HEK293 (cell line): Measurements from ENCODE around the gene CTAGE4.
"Not testable (repeated sequence)": the region's sequence is repeated elsewhere in the genome, so short reads cannot be mapped to it uniquely, and the experiment has no call there.

Experiments
- CTCF ChIA-PET: fragments of 350-600 bp; formaldehyde crosslinking; extraction: SDS; loops from one replicate; lab custom pipeline; 2021; ENCODE audit warnings: antibody characterized with exemption; lab: Yijun Ruan, JAX
- POLR2A ChIA-PET: fragments of 300-600 bp; formaldehyde crosslinking; extraction: SDS; loops from one replicate; lab custom pipeline; 2020; ENCODE audit warnings: antibody characterized with exemption, inconsistent platforms; lab: Yijun Ruan, JAX
- H3K27ac ChIP-seq: fragments of 200-500 bp; sonication (Bioruptor generic); 2 replicates; pipeline ENCODE4 v1.5.1; 2014; ENCODE audit warnings: low read depth, low read length, control low read depth, inconsistent platforms; ENCODE audit errors: extremely low read depth
- H3K36me3 ChIP-seq, 2 experiments: fragments of 200-500 bp in 1 of 2; sonication (Bioruptor generic) in 1 of 2; 1 replicate in 1 of 2; 2 replicates in 1 of 2; pipeline ENCODE4 v1.5.1; 2014 to 2017; ENCODE audit warnings: inconsistent platforms in 2 of 2, low read length in 2 of 2; ENCODE audit not compliant: control insufficient read depth in 2 of 2, insufficient read depth in 1 of 2
- H3K4me1 ChIP-seq: fragments of 200-500 bp; sonication (Bioruptor generic); 2 replicates; pipeline ENCODE4 v1.5.1; 2014; ENCODE audit warnings: mild to moderate bottlenecking, low read length, inconsistent platforms; ENCODE audit not compliant: control insufficient read depth, insufficient read depth
- H3K4me3 ChIP-seq: 2 replicates; pipeline ENCODE4 v1.5.1; 2011; ENCODE audit warnings: low read depth, mild to moderate bottlenecking, control low read depth, low read length, moderate library complexity
- H3K9me3 ChIP-seq: fragments of 200-500 bp; sonication (Bioruptor generic); 2 replicates; pipeline ENCODE4 v1.5.1; 2014; ENCODE audit warnings: low read depth, low read length, inconsistent platforms; ENCODE audit not compliant: control insufficient read depth, insufficient read depth
- GFI1B ChIP-seq: fragments of 450-650 bp; formaldehyde crosslinking; IDR thresholded peaks from 2 replicates; pipeline ENCODE4 v1.5.1; 2016; ENCODE audit warnings: missing biosample characterization, missing genetic modification characterization
- HOXD13 ChIP-seq: sonication (generic); formaldehyde crosslinking; IDR thresholded peaks from 2 replicates; pipeline ENCODE4 v1.8.0; 2022; ENCODE audit warnings: missing genetic modification reagents, borderline replicate concordance
- KLF17 ChIP-seq: fragments of 450-650 bp; formaldehyde crosslinking; IDR thresholded peaks from 2 replicates; pipeline ENCODE4 v1.5.1; 2016; ENCODE audit warnings: missing biosample characterization, missing genetic modification characterization
- OVOL3 ChIP-seq: fragments of 450-650 bp; formaldehyde crosslinking; IDR thresholded peaks from 2 replicates; pipeline ENCODE4 v1.5.1; 2016; ENCODE audit warnings: missing biosample characterization, missing genetic modification characterization
- REPIN1 ChIP-seq: fragments of 450-650 bp; formaldehyde crosslinking; IDR thresholded peaks from 2 replicates; pipeline ENCODE4 v1.5.1; 2017; ENCODE audit warnings: missing biosample characterization, missing genetic modification characterization, low read depth
- SCRT1 ChIP-seq: fragments of 450-650 bp; formaldehyde crosslinking; IDR thresholded peaks from 2 replicates; pipeline ENCODE4 v1.5.1; 2016; ENCODE audit warnings: missing biosample characterization, missing genetic modification characterization, borderline replicate concordance
- ZIC2 ChIP-seq: fragments of 450-650 bp; formaldehyde crosslinking; IDR thresholded peaks from 2 replicates; pipeline ENCODE4 v1.5.1; 2016; ENCODE audit warnings: missing biosample characterization, missing genetic modification characterization
- ZNF292 ChIP-seq: fragments of 450-650 bp; formaldehyde crosslinking; IDR thresholded peaks from 2 replicates; pipeline ENCODE4 v1.5.1; 2016; ENCODE audit warnings: low read depth, missing biosample characterization, missing genetic modification characterization, borderline replicate concordance
- ZNF48 ChIP-seq: fragments of 450-650 bp; formaldehyde crosslinking; IDR thresholded peaks from 2 replicates; pipeline ENCODE4 v1.5.1; 2016; ENCODE audit warnings: missing biosample characterization, missing genetic modification characterization
- ZNF530 ChIP-seq: fragments of 450-650 bp; formaldehyde crosslinking; IDR thresholded peaks from 2 replicates; pipeline ENCODE4 v1.5.1; 2016; ENCODE audit warnings: low read depth, missing biosample characterization, missing genetic modification characterization
- ZNF560 ChIP-seq: fragments of 450-650 bp; formaldehyde crosslinking; IDR thresholded peaks from 2 replicates; pipeline ENCODE4 v1.5.1; 2017; ENCODE audit warnings: missing biosample characterization, missing genetic modification characterization, borderline replicate concordance
- TF ChIP-seq, protein P1 (sequence below): fragments of 450-650 bp; formaldehyde crosslinking; IDR thresholded peaks from 2 replicates; pipeline ENCODE4; 2016; ENCODE audit warnings: missing biosample characterization, missing genetic modification characterization
- TF ChIP-seq, protein P2 (sequence below): fragments of 450-650 bp; formaldehyde crosslinking; IDR thresholded peaks from 2 replicates; pipeline ENCODE4 v1.5.1; 2016; ENCODE audit warnings: missing biosample characterization, missing genetic modification characterization, borderline replicate concordance

CTAGE4 gene, protein sequence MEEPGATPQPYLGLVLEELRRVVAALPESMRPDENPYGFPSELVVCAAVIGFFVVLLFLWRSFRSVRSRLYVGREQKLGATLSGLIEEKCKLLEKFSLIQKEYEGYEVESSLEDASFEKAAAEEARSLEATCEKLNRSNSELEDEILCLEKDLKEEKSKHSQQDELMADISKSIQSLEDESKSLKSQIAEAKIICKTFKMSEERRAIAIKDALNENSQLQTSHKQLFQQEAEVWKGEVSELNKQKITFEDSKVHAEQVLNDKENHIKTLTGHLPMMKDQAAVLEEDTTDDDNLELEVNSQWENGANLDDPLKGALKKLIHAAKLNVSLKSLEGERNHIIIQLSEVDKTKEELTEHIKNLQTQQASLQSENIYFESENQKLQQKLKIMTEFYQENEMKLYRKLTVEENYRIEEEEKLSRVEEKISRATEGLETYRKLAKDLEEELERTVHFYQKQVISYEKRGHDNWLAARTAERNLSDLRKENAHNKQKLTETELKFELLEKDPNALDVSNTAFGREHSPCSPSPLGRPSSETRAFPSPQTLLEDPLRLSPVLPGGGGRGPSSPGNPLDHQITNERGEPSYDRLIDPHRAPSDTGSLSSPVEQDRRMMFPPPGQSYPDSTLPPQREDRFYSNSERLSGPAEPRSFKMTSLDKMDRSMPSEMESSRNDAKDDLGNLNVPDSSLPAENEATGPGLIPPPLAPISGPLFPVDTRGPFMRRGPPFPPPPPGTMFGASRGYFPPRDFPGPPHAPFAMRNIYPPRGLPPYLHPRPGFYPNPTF

GRCh38 chr7:144183166-144183565 is at the start of gene CTAGE4:
Gene CTAGE4, plus strand, starts transcription at chr7:144183466. Its CDS starts 38 bp downstream, at chr7:144183504.
- POLR2A ChIA-PET, H3K9me3 ChIP-seq, H3K4me3 ChIP-seq, CTCF ChIA-PET, H3K4me1 ChIP-seq, H3K27ac ChIP-seq, H3K36me3 ChIP-seq: not testable (repeated sequence)

GRCh38 chr7:144134116-144134515 is 49.1 kb upstream of the CTAGE4 start:
- POLR2A ChIA-PET = interaction anchor here (0.6 kb wide), 1 partner anchor 232 kb away, joined by 8 read pairs; the partner anchor contains the start of gene TCAF1
- Histone ChIP-seq H3K4me3 (no peak overlapping the region), H3K9me3 (no peaks in the 10 kb centered on the region), H3K4me1 (no peaks in the 10 kb centered on the region), H3K27ac (no peak overlapping the region), H3K36me3 (no peaks in the 10 kb centered on the region)
- CTCF ChIA-PET = interaction anchor here (0.6 to 0.8 kb wide), 3 partner anchors 44 to 1650 kb away, joined by 3 to 4 read pairs (median 4); no protein-coding TSS in a partner anchor
- TF ChIP-seq, protein P1, sequence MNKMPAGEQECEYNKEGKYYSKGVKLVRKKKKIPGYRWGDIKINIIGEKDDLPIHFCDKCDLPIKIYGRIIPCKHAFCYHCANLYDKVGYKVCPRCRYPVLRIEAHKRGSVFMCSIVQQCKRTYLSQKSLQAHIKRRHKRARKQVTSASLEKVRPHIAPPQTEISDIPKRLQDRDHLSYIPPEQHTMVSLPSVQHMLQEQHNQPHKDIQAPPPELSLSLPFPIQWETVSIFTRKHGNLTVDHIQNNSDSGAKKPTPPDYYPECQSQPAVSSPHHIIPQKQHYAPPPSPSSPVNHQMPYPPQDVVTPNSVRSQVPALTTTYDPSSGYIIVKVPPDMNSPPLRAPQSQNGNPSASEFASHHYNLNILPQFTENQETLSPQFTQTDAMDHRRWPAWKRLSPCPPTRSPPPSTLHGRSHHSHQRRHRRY (tag by site-specific recombination) = no peak
- TF ChIP-seq HOXD13 (CRISPR knock-in tag) = no peak
- TF ChIP-seq, all 188 proteins: peak for 0

DNA sequence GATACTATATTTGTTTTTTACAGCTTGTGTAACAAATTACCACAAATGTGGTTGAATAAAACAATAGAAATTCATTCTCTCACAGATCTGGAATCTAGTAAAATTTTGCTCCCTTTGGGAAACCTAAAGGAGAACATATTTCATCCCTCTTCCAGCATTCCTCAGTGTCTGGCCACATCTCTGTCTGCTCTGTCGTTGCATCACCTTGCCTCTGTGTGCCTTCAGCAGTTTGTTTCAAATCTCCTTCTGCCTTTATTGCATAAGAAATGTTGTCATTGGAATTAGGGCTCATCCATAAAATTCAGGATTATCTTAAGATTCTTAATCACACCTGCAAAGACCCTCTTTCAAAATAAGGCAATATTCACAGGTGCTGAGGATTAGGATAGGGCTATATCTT is 45.8 kb upstream of the CTAGE4 start:
- H3K27ac ChIP-seq = no peak overlapping the region
- TF ChIP-seq REPIN1 (tag by site-specific recombination) (no peak), GFI1B (no peak), HOXD13 (CRISPR knock-in tag) (no peak), ZNF48 (tag by site-specific recombination) (no peak)
- TF ChIP-seq, protein P2, sequence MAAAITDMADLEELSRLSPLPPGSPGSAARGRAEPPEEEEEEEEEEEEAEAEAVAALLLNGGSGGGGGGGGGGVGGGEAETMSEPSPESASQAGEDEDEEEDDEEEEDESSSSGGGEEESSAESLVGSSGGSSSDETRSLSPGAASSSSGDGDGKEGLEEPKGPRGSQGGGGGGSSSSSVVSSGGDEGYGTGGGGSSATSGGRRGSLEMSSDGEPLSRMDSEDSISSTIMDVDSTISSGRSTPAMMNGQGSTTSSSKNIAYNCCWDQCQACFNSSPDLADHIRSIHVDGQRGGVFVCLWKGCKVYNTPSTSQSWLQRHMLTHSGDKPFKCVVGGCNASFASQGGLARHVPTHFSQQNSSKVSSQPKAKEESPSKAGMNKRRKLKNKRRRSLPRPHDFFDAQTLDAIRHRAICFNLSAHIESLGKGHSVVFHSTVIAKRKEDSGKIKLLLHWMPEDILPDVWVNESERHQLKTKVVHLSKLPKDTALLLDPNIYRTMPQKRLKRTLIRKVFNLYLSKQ (tag by site-specific recombination) = no peak
- H3K4me3 ChIP-seq = no peak overlapping the region
- ChIA-PET POLR2A (no interaction called here), CTCF (interaction anchor here (0.5 to 1.0 kb wide), 2 partner anchors 10 to 74 kb away, joined by 3 read pairs; no protein-coding TSS in a partner anchor)
- no peaks in the 10 kb centered on the region for H3K4me1 ChIP-seq
- no peaks in the 10 kb centered on the region for H3K36me3 ChIP-seq
- H3K9me3 ChIP-seq = no peaks in the 10 kb centered on the region

- ChIA-PET POLR2A (no interaction called here), CTCF (no interaction called here)
- no peaks in the 10 kb centered on the region for H3K9me3 ChIP-seq
- no peaks in the 10 kb centered on the region for H3K36me3 ChIP-seq
- no peak overlapping the region for H3K27ac ChIP-seq
- no peak for TF ChIP-seq ZNF530
- no peak for TF ChIP-seq ZNF560 (tag by site-specific recombination)
- no peak for TF ChIP-seq ZNF292 (tag by site-specific recombination)
- no peak for TF ChIP-seq ZIC2 (tag by site-specific recombination)
- TF ChIP-seq ZNF48 (tag by site-specific recombination) = no peak
- TF ChIP-seq OVOL3 (tag by site-specific recombination) = no peak
- no peak for TF ChIP-seq KLF17 (tag by site-specific recombination)
- TF ChIP-seq SCRT1 (tag by site-specific recombination) = no peak
- H3K4me3 ChIP-seq = no peak overlapping the region
- H3K4me1 ChIP-seq = no peaks in the 10 kb centered on the region
Observed at GRCh38 chr7:144142187-144142586, 41.1 kb upstream of the CTAGE4 start.
